Calu3 (cell line): Measurements from ENCODE around the gene TXN. TPM values are rescaled to one million over a fixed set of nuclear protein-coding genes. Genes with fewer than 3 reads are reported as not detected.

Source experiments
- BruUV-seq: library from RNA; stranded (reverse); fragments of 400-500 nt; replicated peaks from 2 replicates; lab custom pipeline; 2021; lab: Mats Ljungman, UMichigan
- CTCF ChIA-PET: fragments of 300-600 bp; sonication (Branson Sonifier 250); formaldehyde crosslinking; loops from one replicate; lab custom pipeline; 2022; ENCODE audit warnings: antibody characterized with exemption; lab: Charles Lee
- DNase-seq: peaks from one replicate; pipeline ENCODE4 v3.0.0; 2022
- H3K27ac Mint-ChIP-seq: one replicate; pipeline ENCODE4 v1.8.0; 2022; ENCODE audit warnings: mixed read lengths; ENCODE audit not compliant: unreplicated experiment
- H3K27me3 Mint-ChIP-seq: one replicate; pipeline ENCODE4 v1.8.0; 2022; ENCODE audit warnings: mixed read lengths; ENCODE audit not compliant: unreplicated experiment
- H3K36me3 Mint-ChIP-seq: one replicate; pipeline ENCODE4 v1.8.0; 2022; ENCODE audit warnings: mild to moderate bottlenecking, moderate library complexity, mixed read lengths; ENCODE audit not compliant: insufficient read depth, unreplicated experiment
- H3K4me1 Mint-ChIP-seq: one replicate; pipeline ENCODE4 v1.8.0; 2022; ENCODE audit warnings: mild to moderate bottlenecking, low read depth, mixed read lengths; ENCODE audit not compliant: unreplicated experiment
- H3K4me3 Mint-ChIP-seq: one replicate; pipeline ENCODE4 v1.8.0; 2022; ENCODE audit warnings: mild to moderate bottlenecking, low read depth, moderate library complexity, mixed read lengths; ENCODE audit not compliant: unreplicated experiment
- H3K9me3 Mint-ChIP-seq: one replicate; pipeline ENCODE4 v1.8.0; 2022; ENCODE audit warnings: low read depth, mixed read lengths; ENCODE audit not compliant: unreplicated experiment
- intact Hi-C: fragments of 100-400 bp; cut with micrococcal nuclease; formaldehyde crosslinking; loops from one replicate; pipeline ENCODE4 v1.10.0; 2022; ENCODE audit not compliant: unreplicated experiment
- total RNA-seq: library from RNA; stranded (reverse); gene quantifications from 2 replicates; pipeline ENCODE4 v1.2.3, GENCODE V29; 2022
- TF ChIP-seq, protein P1 (sequence below): fragments of 200-600 bp; IDR thresholded peaks from one replicate; pipeline ENCODE4 v1.8.0; 2022; ENCODE audit warnings: antibody characterized with exemption; ENCODE audit not compliant: unreplicated experiment

Gene TXN
- total RNA-seq, 1 experiment from 2014 or later, result 278 TPM

DNA sequence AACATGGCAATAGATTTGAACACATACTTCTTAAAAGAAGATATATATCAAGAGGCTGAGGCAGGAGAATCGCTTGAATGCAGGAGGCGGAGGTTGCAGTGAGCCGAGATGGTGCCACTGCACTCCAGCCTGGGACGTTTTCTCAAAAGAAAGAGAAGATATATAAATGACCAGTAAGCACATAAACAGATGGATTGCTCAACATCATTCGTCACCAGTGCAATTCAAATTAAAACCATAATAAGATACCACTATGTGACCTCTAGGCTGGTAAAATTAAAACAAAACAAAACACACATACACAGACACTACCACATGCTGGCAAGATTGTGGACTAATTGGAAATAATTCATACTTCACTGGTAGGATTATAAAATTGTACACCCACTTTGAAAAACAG, 5.3 kb upstream of the TXN start:
- H3K27me3 Mint-ChIP-seq, result no peaks in the 10 kb centered on the region
- H3K4me3 Mint-ChIP-seq, result no peak overlapping the region
- TF ChIP-seq, protein P1, sequence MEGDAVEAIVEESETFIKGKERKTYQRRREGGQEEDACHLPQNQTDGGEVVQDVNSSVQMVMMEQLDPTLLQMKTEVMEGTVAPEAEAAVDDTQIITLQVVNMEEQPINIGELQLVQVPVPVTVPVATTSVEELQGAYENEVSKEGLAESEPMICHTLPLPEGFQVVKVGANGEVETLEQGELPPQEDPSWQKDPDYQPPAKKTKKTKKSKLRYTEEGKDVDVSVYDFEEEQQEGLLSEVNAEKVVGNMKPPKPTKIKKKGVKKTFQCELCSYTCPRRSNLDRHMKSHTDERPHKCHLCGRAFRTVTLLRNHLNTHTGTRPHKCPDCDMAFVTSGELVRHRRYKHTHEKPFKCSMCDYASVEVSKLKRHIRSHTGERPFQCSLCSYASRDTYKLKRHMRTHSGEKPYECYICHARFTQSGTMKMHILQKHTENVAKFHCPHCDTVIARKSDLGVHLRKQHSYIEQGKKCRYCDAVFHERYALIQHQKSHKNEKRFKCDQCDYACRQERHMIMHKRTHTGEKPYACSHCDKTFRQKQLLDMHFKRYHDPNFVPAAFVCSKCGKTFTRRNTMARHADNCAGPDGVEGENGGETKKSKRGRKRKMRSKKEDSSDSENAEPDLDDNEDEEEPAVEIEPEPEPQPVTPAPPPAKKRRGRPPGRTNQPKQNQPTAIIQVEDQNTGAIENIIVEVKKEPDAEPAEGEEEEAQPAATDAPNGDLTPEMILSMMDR, result no peak
- peaks cover 5% of the 10 kb centered on the region for H3K36me3 Mint-ChIP-seq
- DNase-seq, result no peak
- BruUV-seq, result no TSS peak
- no peaks in the 10 kb centered on the region for H3K9me3 Mint-ChIP-seq
- no peak overlapping the region for H3K27ac Mint-ChIP-seq
- CTCF ChIA-PET, result no interaction called here
- H3K4me1 Mint-ChIP-seq, result peaks cover 31% of the 10 kb centered on the region
- intact Hi-C loops, result no loop called here

DNA sequence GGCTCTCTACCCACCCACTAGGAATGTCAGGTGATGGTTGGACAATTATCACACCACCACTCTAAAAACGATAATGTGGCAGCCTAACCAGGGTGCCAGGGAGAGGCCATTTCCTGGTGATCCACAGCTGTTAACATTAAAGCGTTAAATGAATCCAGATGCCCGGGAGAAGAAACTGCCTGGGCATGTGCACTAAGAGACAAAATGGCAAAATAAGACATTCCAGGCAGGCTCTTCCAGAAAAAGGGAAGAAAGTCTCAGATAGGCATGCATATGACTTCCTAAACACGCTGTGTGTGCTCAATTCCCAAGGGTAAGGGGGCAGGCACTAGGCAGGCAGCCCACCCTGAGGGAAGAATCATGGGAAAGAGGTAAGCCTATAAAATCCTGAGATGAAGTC, 4.6 kb upstream of the TXN start:
- CTCF ChIA-PET, result no interaction called here
- H3K9me3 Mint-ChIP-seq, result no peaks in the 10 kb centered on the region
- intact Hi-C loops, result no loop called here

DNA sequence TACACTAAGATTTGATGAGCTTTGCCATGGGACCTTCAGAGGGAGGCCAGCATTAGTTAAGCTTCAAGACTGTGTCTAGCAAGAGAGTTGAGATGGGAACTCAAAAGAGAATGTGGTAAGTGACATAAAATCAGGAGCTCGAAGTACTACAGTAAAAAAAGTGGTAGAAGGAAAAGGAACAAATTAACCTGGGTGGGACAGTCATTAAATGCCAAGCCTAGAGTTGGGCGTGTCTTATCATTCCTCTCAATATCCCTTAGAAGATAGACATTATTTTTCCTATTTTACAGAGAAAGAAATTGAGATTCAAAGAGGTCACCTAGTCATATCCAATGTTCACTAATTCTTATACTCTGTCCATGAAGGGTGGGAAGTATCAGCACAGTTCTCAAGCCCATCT, 3.3 kb upstream of the TXN start:
- Mint-ChIP-seq H3K27me3 (no peaks in the 10 kb centered on the region), H3K9me3 (no peaks in the 10 kb centered on the region), H3K27ac (no peak overlapping the region), H3K36me3 (peaks cover 26% of the 10 kb centered on the region), H3K4me3 (no peak overlapping the region), H3K4me1 (peaks cover 31% of the 10 kb centered on the region)
- TF ChIP-seq, protein P1, result no peak
- no peak for DNase-seq
- no TSS peak for BruUV-seq
- CTCF ChIA-PET, result no interaction called here
- intact Hi-C loops, result loop anchor here (10.0 kb wide), 1 partner anchor 165 kb away; no protein-coding TSS in a partner anchor

More for the DNA sequence above, 4.6 kb upstream of the TXN start:
- TF ChIP-seq, protein P1, result no peak
- no TSS peak for BruUV-seq
- H3K4me3 Mint-ChIP-seq, result no peak overlapping the region
- H3K4me1 Mint-ChIP-seq, result peaks cover 31% of the 10 kb centered on the region
- no peak for DNase-seq
- H3K27ac Mint-ChIP-seq, result no peak overlapping the region
- H3K27me3 Mint-ChIP-seq, result no peaks in the 10 kb centered on the region
- peaks cover 13% of the 10 kb centered on the region for H3K36me3 Mint-ChIP-seq

DNA sequence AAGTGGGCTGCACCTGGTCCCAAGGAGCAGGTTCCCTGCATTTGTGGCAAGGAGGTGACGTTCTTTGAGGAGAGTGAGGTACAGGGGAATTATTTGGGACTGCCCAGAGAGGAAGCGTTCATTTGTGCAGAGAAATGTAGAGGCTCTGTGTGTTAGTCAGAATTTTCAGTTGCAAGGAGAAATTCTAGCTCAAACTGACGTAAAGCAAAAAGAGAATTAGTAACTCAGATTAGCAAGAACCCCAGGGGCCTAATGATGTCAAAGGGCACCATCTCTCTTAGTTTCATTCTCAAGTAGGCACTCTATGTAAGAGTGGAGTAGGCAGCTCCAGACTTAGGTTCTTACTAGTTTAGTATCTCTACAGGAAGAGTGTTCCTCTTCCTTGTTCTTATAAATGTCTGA, 2.4 kb upstream of the TXN start:
- H3K9me3 Mint-ChIP-seq, result no peaks in the 10 kb centered on the region

More for the DNA sequence above, 2.4 kb upstream of the TXN start:
- peaks cover 35% of the 10 kb centered on the region for H3K4me1 Mint-ChIP-seq
- H3K27me3 Mint-ChIP-seq, result no peaks in the 10 kb centered on the region
- no peak overlapping the region for H3K4me3 Mint-ChIP-seq
- TF ChIP-seq, protein P1, result no peak
- BruUV-seq, result no TSS peak
- no peak overlapping the region for H3K27ac Mint-ChIP-seq
- intact Hi-C loops, result loop anchor here (10.0 kb wide), 1 partner anchor 166 kb away; no protein-coding TSS in a partner anchor
- DNase-seq, result no peak
- peaks cover 28% of the 10 kb centered on the region for H3K36me3 Mint-ChIP-seq
- CTCF ChIA-PET, result no interaction called here
